HG02981 (cell line): ENCODE results near the gene MRAP2.
"Not testable (repeated sequence)": the region's sequence is repeated elsewhere in the genome, so short reads cannot be mapped to it uniquely, and the experiment has no call there.

Experiments used
- ATAC-seq: cut with Tn5 transposase; IDR thresholded peaks from one replicate; pipeline ENCODE4 v1.9.1; 2021; ENCODE audit warnings: mild to moderate bottlenecking, moderate library complexity; ENCODE audit not compliant: unreplicated experiment

Gene MRAP2

GRCh38 chr6:84027340-84028181 is 6.0 kb upstream of the MRAP2 start:
- no peak for ATAC-seq

GRCh38 chr6:84028350-84028749 is 5.2 kb upstream of the MRAP2 start:
- no peak for ATAC-seq

GRCh38 chr6:84032000-84032399 is 1.6 kb upstream of the MRAP2 start:
- not testable (repeated sequence) for ATAC-seq

GRCh38 chr6:84035484-84035883 is 1.9 kb downstream of the MRAP2 start:
- no peak for ATAC-seq

DNA sequence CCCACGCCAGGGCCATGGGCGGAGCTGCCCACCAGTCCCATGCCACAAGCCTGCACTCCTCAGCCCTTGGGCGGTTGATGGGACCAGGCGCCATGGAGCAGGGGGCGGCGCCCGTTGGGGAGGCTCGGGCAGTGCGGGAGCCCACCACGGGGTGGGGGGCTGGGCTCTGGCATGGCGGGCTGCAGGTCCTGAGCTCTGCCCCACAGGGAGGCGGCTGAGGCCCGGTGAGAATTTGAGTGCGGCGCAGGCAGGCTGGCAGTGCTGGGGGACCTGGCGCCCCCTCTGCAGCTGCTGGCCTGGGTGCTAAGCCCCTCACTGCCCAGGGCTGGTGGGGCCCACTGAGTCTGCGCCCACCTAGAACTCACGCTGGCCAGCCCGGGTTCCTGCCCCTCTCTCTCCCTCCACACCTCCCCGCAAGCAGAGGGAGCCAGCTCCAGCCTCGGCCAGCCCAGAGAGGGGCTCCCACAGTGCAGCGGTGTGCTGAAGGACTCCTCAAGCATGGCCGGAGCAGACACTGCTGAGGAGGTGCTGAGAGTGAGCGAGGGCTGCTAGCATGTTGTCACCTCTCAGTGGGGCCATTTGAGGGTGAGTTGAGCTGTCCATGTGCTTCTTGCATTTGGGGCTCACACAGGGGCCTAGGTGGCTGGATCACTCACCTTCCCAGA is 4.0 kb downstream of the MRAP2 start:
- no peak for ATAC-seq

DNA sequence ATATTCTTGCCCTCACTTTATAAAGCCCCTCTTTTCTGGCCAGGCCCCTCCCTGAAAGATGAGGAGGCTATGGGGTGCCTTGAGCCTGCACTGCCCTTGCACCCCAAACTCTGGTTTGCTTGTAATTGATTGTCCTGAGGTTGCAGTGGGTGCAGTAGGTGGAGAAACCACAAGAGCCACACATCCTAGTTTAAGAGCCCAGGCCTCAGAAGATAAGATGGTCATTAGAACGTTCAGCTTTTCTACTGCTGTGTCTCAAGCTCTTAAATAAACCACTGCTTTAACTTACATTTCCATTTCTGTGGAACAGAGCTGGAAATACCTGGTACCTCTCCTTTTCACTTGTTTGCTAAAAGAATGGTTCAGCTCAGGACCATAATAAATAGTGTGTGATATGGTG is 9.0 kb downstream of the MRAP2 start:
- no peak for ATAC-seq

DNA sequence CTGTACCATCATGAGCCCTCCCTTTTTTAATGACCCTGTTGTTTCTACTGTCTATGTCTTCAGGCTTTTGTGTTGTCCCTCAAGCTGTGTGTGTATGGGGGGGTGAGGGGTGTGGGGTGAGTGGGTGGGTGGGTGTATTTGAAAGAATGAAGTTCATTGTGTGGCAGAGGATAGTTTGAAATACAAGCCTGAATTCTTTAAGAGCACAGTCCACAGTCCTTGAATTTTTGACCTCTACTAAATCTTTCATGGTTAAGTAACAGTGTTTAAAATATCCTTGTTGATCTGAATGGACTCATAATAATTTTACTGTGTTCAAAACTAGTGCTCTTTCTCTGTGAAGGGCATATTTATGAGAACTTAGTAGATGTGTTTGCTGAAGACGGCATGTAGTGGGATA is 10.0 kb downstream of the MRAP2 start:
- no peak for ATAC-seq

DNA sequence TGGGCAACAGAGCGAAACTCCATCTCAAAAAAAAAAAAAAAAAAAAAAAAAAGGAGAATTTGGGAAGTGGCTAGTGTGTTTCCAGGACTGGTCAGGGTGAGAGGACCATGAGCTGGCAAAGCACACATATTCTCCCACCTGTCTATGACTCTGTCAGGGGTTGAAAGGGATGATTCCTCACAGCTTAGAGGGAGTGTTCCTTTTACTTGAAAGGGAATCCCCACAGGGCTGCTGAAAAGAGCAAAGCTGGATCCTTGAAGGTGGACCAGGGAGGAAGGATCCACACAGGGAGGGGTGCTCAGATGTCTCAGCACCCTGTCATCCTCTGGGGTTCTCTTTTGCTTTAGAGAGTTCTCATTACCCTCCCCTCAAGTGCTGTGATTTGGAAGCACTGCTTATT is 13.2 kb downstream of the MRAP2 start:
- ATAC-seq: no peak

GRCh38 chr6:84048588-84048987 is 15.0 kb downstream of the MRAP2 start:
- no peak for ATAC-seq

GRCh38 chr6:84050408-84050807 is 16.8 kb downstream of the MRAP2 start:
- ATAC-seq: no peak

DNA sequence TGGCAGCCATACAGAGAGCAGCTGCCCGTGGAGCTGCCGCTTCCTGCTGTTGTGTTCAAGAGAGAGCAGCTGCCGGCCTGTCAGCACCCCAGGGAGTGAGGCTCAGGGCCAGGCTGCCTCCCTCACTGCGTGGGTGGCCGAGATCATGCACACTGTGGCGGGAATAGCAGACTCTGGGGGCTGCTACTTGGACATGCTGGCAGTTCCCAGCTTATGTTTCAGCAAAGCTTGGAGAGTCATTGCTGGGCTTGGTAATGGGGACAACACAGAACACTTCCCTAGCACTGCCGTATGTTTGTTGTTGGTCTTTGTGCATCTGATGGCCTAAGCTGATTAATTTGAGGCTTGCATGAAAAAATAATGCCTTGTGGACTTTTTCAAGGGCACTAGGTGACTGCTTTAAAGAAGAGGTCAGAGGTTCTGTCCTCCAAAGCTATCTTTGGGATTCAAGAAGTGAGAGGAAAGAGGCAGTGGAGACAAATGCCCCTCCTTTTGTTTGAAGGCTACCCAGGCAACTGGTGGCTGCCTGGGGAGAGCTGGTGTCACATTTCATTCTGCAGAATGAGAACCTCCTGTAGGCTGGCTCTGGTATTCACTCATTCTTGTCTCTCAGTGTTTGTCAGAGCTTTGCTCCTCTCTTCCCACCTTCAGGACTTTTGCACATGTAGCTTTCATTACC is 18.8 kb downstream of the MRAP2 start:
- ATAC-seq: no peak

DNA sequence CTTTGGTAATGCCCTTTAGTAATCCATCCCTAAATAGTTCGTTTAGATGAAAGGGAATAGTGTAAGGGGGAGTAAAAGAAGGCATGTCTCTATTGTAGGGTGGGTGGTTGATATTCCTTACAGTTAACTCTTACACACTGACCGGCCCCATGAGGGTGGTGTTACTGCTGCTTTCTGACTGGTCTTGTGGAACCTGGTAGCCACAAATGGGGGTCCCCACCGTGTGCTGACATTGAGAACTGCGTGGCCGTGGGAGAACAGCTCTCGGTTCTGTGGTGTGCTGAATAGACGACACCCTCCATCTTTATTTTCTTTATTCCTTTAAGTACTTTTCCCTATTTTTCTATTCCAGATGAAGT is 19.3 kb downstream of the MRAP2 start:
- ATAC-seq: no peak

GRCh38 chr6:84055647-84056046 is 22.1 kb downstream of the MRAP2 start:
- no peak for ATAC-seq

DNA sequence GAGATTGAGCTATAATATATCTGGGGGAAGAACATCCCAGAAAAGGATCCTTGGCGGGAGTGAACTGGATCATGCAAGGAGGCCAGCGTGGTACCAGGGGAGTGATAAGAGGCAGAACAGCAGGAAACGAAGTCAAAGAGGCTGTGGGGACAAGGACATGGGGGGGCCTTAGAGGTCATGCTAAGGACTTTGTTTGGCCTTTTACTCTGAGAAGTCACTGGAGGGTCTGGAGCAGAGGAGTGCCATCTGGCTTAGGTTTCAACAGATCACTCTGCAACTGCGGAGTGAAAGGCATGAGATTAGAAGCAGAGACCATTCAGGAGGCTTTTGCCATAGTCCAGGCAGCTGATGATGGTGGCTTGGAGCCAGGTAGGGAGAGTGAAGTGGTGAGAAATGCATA is 24.3 kb downstream of the MRAP2 start:
- no peak for ATAC-seq

GRCh38 chr6:84059082-84059481 is 25.5 kb downstream of the MRAP2 start:
- no peak for ATAC-seq

DNA sequence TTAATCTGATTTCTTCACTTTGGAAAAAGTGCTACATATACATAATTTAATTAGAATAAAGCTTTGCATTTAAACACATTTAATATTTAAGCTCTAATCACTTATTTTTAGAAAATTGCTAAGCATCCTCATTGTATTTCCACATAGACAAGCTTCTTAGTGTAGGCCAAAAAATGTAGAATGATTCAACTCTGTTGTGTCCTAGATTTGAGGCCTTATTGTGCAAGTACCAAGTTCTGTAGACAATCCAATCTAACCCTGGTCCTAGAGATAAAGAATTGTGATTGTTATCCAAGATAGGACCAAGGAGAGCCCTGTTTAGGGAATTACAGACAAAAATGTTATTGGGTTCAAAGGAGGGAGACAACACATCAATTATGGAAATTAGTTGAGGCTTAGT is 27.6 kb downstream of the MRAP2 start:
- ATAC-seq: no peak

- no peak for ATAC-seq
Measured at GRCh38 chr6:84061613-84062398, 28.2 kb downstream of the MRAP2 start.

DNA sequence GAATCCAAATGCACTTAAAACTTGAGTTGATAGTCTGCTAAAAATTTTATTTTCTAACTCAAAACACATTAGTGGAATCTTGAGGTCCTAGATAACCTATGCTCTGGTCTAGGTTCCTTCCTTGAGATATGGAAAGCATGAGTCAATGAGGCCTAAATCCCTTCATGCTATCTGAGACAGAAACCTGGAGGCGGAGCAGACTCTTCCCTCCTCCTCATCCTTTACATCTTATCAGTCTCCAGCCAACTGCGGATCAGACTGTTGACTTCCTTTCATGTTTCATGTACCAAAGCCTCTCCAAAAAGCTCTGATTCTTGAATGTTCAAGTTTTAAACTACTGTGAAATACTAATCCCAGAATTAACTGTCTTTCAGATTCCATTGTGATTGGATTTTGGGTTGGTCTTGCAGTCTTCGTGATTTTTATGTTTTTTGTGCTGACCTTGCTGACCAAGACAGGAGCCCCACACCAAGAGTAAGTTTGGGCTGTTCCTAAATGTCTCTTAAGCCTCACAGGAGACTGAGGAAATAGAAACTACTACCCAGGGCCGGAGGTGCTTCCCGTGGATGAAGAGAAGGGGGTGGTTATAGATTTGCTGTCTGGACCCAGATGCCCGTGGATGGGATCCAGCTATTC is 29.1 kb downstream of the MRAP2 start:
- no peak for ATAC-seq

GRCh38 chr6:84065693-84066290 is 32.2 kb downstream of the MRAP2 start:
- no peak for ATAC-seq

GRCh38 chr6:84066536-84066935 is 33.0 kb downstream of the MRAP2 start:
- ATAC-seq: no peak
